Mesenchymal stem cell (in vitro differentiated cells and primary cell): ENCODE measurements around the gene RPS25.
"Not testable (repeated sequence)": the region's sequence is repeated elsewhere in the genome, so short reads cannot be mapped to it uniquely, and the experiment has no call there.

Experiments used
- DNase-seq: peaks from one replicate; pipeline ENCODE4 v3.0.0-alpha.2; 2013
- H2AFZ ChIP-seq: one replicate; pipeline ENCODE4 v1.6.1; 2013; ENCODE audit warnings: low read depth, mild to moderate bottlenecking, control low read depth, inconsistent platforms, low read length, moderate library complexity
- H2AK5ac ChIP-seq: 2 replicates; pipeline ENCODE4 v1.6.1; 2013; ENCODE audit warnings: low read length, moderate library complexity, mild to moderate bottlenecking, inconsistent platforms; ENCODE audit not compliant: severe bottlenecking
- H2BK120ac ChIP-seq: one replicate; pipeline ENCODE4 v1.6.1; 2013; ENCODE audit warnings: low read depth, mild to moderate bottlenecking, inconsistent platforms, low read length, moderate library complexity
- H2BK12ac ChIP-seq, 2 experiments: one replicate each; pipeline ENCODE4 v1.6.1; 2013; ENCODE audit warnings: inconsistent platforms in 2 of 2, low read length in 2 of 2, mild to moderate bottlenecking in 2 of 2, moderate library complexity in 2 of 2, control low read depth in 1 of 2
- H2BK15ac ChIP-seq: one replicate; pipeline ENCODE4 v1.6.1; 2013; ENCODE audit warnings: mild to moderate bottlenecking, low read depth, inconsistent platforms; ENCODE audit not compliant: poor library complexity, severe bottlenecking
- H2BK5ac ChIP-seq: 2 replicates; pipeline ENCODE4 v1.6.1; 2013; ENCODE audit warnings: low read depth, mild to moderate bottlenecking, low read length, control low read depth, inconsistent platforms; ENCODE audit not compliant: poor library complexity, severe bottlenecking
- H3K14ac ChIP-seq, 2 experiments: one replicate each; pipeline ENCODE4 v1.6.1; 2013; ENCODE audit warnings: inconsistent platforms in 2 of 2, low read length in 2 of 2, control low read depth in 1 of 2, mild to moderate bottlenecking in 1 of 2, moderate library complexity in 1 of 2
- H3K18ac ChIP-seq, 2 experiments: one replicate each; pipeline ENCODE4 v1.6.1; 2013; ENCODE audit warnings: inconsistent platforms in 2 of 2, low read length in 2 of 2, control low read depth in 1 of 2, low read depth in 1 of 2, mild to moderate bottlenecking in 1 of 2
- H3K23ac ChIP-seq, 2 experiments: one replicate each; pipeline ENCODE4 v1.6.1; 2013; ENCODE audit warnings: inconsistent platforms in 2 of 2, low read length in 2 of 2, mild to moderate bottlenecking in 2 of 2, moderate library complexity in 2 of 2, control low read depth in 1 of 2
- H3K27ac ChIP-seq: 2 replicates; pipeline ENCODE4 v1.5.1; 2013; ENCODE audit warnings: mild to moderate bottlenecking, moderate library complexity, low read length, control low read depth, inconsistent platforms; ENCODE audit not compliant: poor library complexity, severe bottlenecking
- H3K27me3 ChIP-seq, 2 experiments: 2 replicates each; pipeline versions ENCODE4 v1.6.1 to v1.7.0; 2013; ENCODE audit warnings: low read length in 2 of 2, mild to moderate bottlenecking in 2 of 2, moderate library complexity in 2 of 2, control low read depth in 1 of 2, inconsistent platforms in 1 of 2; ENCODE audit not compliant: control insufficient read depth in 1 of 2, insufficient read depth in 1 of 2
- H3K36me3 ChIP-seq, 2 experiments: 2 replicates each; pipeline versions ENCODE4 v1.6.1 to v1.7.0; 2013; ENCODE audit warnings: low read length in 2 of 2, control low read depth in 1 of 2, inconsistent platforms in 1 of 2, low read depth in 1 of 2, mild to moderate bottlenecking in 1 of 2; ENCODE audit not compliant: insufficient read depth in 2 of 2, control insufficient read depth in 1 of 2
- H3K4ac ChIP-seq, 2 experiments: one replicate each; pipeline ENCODE4 v1.6.1; 2013; ENCODE audit warnings: inconsistent platforms in 2 of 2, low read length in 2 of 2, mild to moderate bottlenecking in 2 of 2, moderate library complexity in 2 of 2, control low read depth in 1 of 2, low read depth in 1 of 2
- H3K4me1 ChIP-seq: 2 replicates; pipeline ENCODE4 v1.6.1; 2013; ENCODE audit warnings: low read depth, low read length, control low read depth; ENCODE audit not compliant: control insufficient read depth, insufficient read depth
- H3K4me2 ChIP-seq: 2 replicates; pipeline ENCODE4 v1.6.1; 2013; ENCODE audit warnings: low read length, mild to moderate bottlenecking, inconsistent platforms; ENCODE audit not compliant: poor library complexity, severe bottlenecking
- H3K4me3 ChIP-seq, 2 experiments: 2 replicates each; pipeline versions ENCODE4 v1.5.1 to v1.7.0; 2013; ENCODE audit warnings: low read length in 2 of 2, mild to moderate bottlenecking in 2 of 2, control low read depth in 1 of 2, low read depth in 1 of 2; ENCODE audit not compliant: insufficient read depth in 1 of 2
- H3K79me1 ChIP-seq: replicated peaks from 2 replicates; pipeline ENCODE4 v1.6.1; 2013; ENCODE audit warnings: mild to moderate bottlenecking, control low read depth, low read length, inconsistent platforms; ENCODE audit not compliant: poor library complexity, severe bottlenecking
- H3K9ac ChIP-seq: 2 replicates; pipeline ENCODE4 v1.7.0; 2013; ENCODE audit warnings: mild to moderate bottlenecking, low read length, moderate library complexity
- H3K9me3 ChIP-seq: 2 replicates; pipeline ENCODE4 v1.7.0; 2013; ENCODE audit warnings: mild to moderate bottlenecking, low read length; ENCODE audit not compliant: control insufficient read depth
- H4K8ac ChIP-seq: one replicate; pipeline ENCODE4 v1.6.1; 2013; ENCODE audit warnings: inconsistent platforms, mild to moderate bottlenecking, low read length, moderate library complexity
- H4K91ac ChIP-seq: one replicate; pipeline ENCODE4 v1.6.1; 2013; ENCODE audit warnings: mild to moderate bottlenecking, low read length, inconsistent platforms
- WGBS: methylation state at CpG from one replicate; pipeline ENCODE4 v1.1.7; 2013; ENCODE audit warnings: mixed read lengths; 5-methylcytosine and 5-hydroxymethylcytosine counted together

RPS25 gene

GRCh38 chr11:119023741-119024140 is 5.6 kb upstream of the RPS25 start:
- Histone ChIP-seq H2AFZ (no peak overlapping the region), H3K14ac (no peak overlapping the region), H4K8ac (no peak overlapping the region), H3K27ac (no peak overlapping the region), H3K4me2 (no peak overlapping the region), H3K23ac (no peak overlapping the region), H3K9me3 (no peaks in the 10 kb centered on the region), H3K4me3 (no peak overlapping the region), H3K36me3 (peaks cover 60 to 61% of the 10 kb centered on the region in 2 experiments), H3K4ac (no peak overlapping the region), H3K79me1 (peaks cover 30% of the 10 kb centered on the region), H3K4me1 (peaks cover 35% of the 10 kb centered on the region), H2AK5ac (no peak overlapping the region), H2BK15ac (no peak overlapping the region), H3K27me3 (no peaks in the 10 kb centered on the region), H2BK12ac (no peak overlapping the region), H2BK120ac (no peak overlapping the region), H3K9ac (peak overlapping the region; percentile 6), H4K91ac (no peak overlapping the region), H3K18ac (no peak overlapping the region), H2BK5ac (no peak overlapping the region)
- DNase-seq: peak; percentile 8

GRCh38 chr11:119021631-119022030 is 3.5 kb upstream of the RPS25 start:
- Histone ChIP-seq H2BK15ac (no peak overlapping the region), H3K27me3 (no peaks in the 10 kb centered on the region), H3K9ac (no peak overlapping the region), H4K8ac (no peak overlapping the region), H3K36me3 (peaks cover 44 to 56% of the 10 kb centered on the region in 2 experiments), H2BK5ac (no peak overlapping the region), H3K27ac (no peak overlapping the region), H3K14ac (no peak overlapping the region), H3K9me3 (no peaks in the 10 kb centered on the region), H3K23ac (no peak overlapping the region), H3K4ac (no peak overlapping the region), H4K91ac (no peak overlapping the region), H3K79me1 (peaks cover 18% of the 10 kb centered on the region), H3K18ac (no peak overlapping the region), H2AFZ (no peak overlapping the region), H2BK120ac (no peak overlapping the region), H2BK12ac (no peak overlapping the region), H2AK5ac (no peak overlapping the region), H3K4me2 (no peak overlapping the region), H3K4me3 (no peak overlapping the region), H3K4me1 (peaks cover 14% of the 10 kb centered on the region)
- no peak for DNase-seq
- WGBS: 94% methylated on average over 5 of the region's 5 CpGs

- WGBS: 58% methylated on average over 2 of the region's 2 CpGs
- no peak for DNase-seq
- Histone ChIP-seq H3K4ac (peak overlapping the region in 1 of 2 experiments; percentile 66), H3K27me3 (no peaks in the 10 kb centered on the region), H2BK120ac (no peak overlapping the region), H3K4me1 (peaks cover 12% of the 10 kb centered on the region), H3K4me3 (peak overlapping the region in 1 of 2 experiments; percentile 99), H3K9me3 (no peaks in the 10 kb centered on the region), H3K14ac (no peak overlapping the region), H3K79me1 (peaks cover 5% of the 10 kb centered on the region), H2AFZ (no peak overlapping the region), H4K91ac (no peak overlapping the region), H3K9ac (peak overlapping the region; percentile 98), H3K36me3 (peaks cover 41 to 63% of the 10 kb centered on the region in 2 experiments), H3K27ac (no peak overlapping the region), H2AK5ac (no peak overlapping the region), H3K18ac (no peak overlapping the region), H4K8ac (no peak overlapping the region), H2BK15ac (no peak overlapping the region), H2BK5ac (no peak overlapping the region), H3K4me2 (peak overlapping the region; percentile 45), H3K23ac (peak overlapping the region in 1 of 2 experiments; percentile 57), H2BK12ac (no peak overlapping the region)
Observed at GRCh38 chr11:119019996-119020395, 1.9 kb upstream of the RPS25 start.

- H3K23ac ChIP-seq, H4K8ac ChIP-seq, H3K9me3 ChIP-seq, DNase-seq, H3K14ac ChIP-seq, H4K91ac ChIP-seq, H3K27me3 ChIP-seq, H2AK5ac ChIP-seq, H3K27ac ChIP-seq, H2BK15ac ChIP-seq, H2BK12ac ChIP-seq, H3K79me1 ChIP-seq, H2BK5ac ChIP-seq, H2AFZ ChIP-seq, H3K18ac ChIP-seq: not testable (repeated sequence)
- Histone ChIP-seq H2BK120ac (peak overlapping the region; percentile 43), H3K4me1 (peaks cover 12% of the 10 kb centered on the region), H3K9ac (peak overlapping the region; percentile 98), H3K36me3 (peaks cover 27 to 63% of the 10 kb centered on the region in 2 experiments), H3K4me2 (peak overlapping the region; percentile 86), H3K4me3 (peak overlapping the region; percentile 85 to 99), H3K4ac (peak overlapping the region in 1 of 2 experiments; percentile 64)
- 4% methylated on average over 8 of the region's 10 CpGs for WGBS
Observed at GRCh38 chr11:119017377-119017776, 766 bp downstream of the RPS25 start.
